ENCODE results near the gene OR2D3.
A peak's percentile ranks its signal among the peaks of the same experiment; 100 is the strongest.
"Not testable (repeated sequence)": the region's sequence is repeated elsewhere in the genome, so short reads cannot be mapped to it uniquely, and the experiment has no call there.

OR2D3 gene

GRCh38 chr11:6927030-6927617, 6.3 kb downstream of the OR2D3 start:
- no peak for DNase-seq (ENCODE audit: low read depth)

GRCh38 chr11:6928916-6929315, 8.1 kb downstream of the OR2D3 start:
- no peak for DNase-seq (ENCODE audit: low read depth)

DNA sequence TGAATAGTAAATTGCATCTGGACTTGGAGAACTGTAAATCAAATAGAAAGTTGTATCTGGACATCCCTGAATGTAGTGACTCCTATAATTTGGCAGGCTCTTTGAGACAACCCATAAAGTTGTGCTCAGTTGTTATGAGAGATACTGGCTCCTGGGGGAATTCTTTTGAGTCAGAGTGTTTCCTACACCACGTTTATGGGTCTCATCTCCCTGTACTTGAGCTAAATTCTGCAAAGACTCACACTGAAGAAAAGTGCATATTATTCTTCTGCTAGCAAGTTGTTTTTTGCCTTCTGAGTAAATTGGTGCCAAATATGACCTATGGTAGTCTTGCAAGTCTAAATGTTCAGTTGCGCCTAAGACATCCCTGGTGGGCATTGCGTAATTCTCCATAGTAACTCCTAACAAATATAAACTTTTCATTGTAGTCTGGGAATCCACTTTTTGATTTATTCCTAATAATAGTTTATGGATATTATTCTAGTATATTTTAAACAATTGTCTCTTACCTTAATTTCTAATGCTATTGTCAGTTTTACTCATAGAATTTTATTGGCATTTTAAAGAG, 10.4 kb downstream of the OR2D3 start:
- no peak for DNase-seq (ENCODE audit: low read depth)

GRCh38 chr11:6932145-6932544, 11.3 kb downstream of the OR2D3 start:
- DNase-seq (ENCODE audit: low read depth), result no peak

GRCh38 chr11:6941970-6942369, 21.2 kb downstream of the OR2D3 start:
- DNase-seq (ENCODE audit: low read depth), result no peak

DNA sequence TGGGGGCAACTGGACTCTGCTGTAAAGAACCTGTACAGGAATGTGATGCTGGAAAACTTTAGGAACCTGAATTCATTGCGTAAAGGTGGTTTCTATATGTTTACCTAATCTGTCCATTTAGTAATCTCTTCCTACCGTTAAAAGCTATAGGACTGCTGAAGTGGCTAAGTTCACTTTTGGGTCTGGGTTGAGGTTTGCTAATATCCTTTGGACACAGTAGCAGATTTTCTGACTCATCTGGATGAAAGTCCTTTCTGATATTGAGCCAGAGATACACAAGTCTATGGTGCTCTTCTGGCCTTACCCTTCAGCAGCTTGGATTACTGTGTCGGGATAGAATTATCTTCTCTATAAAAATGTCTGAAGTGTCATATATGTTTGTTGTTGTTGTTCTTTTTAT, 22.3 kb downstream of the OR2D3 start:
- no peak for DNase-seq (ENCODE audit: low read depth)

DNA sequence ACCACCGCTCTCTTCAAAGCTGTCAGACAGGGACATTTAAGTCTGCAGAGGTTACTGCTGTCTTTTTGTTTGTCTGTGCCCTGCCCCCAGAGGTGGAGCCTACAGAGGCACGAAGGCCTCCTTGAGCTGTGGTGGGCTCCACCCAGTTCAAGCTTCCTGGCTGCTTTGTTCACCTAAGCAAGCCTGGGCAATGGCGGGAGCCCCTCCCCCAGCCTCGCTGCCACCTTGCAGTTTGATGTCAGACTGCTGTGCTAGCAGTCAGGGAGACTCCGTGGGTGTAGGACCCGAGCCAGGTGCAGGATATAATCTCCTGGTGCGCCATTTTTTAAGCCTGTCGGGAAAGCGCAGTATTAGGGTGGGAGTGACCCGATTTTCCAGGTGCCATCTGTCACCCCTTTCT, 33.4 kb downstream of the OR2D3 start:
- not testable (repeated sequence) for DNase-seq (ENCODE audit: low read depth)

DNA sequence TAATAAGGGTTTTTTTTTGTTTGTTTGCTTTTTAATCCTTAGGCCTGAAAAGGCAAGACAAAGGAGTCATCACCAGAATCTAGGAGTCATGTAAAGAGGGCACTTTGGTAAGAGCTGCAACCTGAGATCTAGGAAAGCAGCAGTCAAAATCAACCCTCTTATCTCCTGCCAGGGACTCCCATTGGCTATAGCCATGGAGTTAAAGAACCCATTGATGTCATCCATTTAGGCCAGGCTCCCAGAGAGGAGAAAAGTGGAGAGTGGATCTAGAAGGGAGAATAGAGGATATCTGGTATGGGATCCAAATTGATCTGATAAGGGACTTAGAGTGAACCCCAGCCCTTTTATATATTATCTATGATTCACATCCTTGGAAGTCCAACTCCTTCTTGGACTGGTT, 41.3 kb downstream of the OR2D3 start:
- DNase-seq (ENCODE audit: low read depth), result no peak

GRCh38 chr11:6962673-6963072, 41.9 kb downstream of the OR2D3 start:
- no peak for DNase-seq (ENCODE audit: low read depth)

GRCh38 chr11:6968816-6969215, 48.0 kb downstream of the OR2D3 start:
- DNase-seq (ENCODE audit: low read depth), result peak; percentile 78

DNA sequence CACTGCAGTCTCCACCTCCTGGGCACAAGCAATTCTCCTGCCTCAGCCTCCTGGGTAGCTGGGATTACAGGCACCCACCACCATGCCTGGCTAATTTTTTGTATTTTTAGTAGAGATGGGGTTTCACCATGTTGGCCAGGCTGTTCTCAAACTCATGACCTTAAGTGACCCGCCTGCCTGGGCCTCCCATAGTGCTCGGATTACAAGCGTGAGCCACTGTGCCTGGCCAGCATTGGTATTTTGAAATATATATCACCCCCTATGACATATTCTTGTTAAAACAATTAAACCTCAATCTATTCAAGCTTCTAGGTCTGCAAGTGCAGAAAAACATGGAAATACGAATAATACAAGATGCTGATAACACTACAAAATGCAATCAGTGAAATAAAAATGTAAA, 49.1 kb downstream of the OR2D3 start:
- DNase-seq (ENCODE audit: low read depth), result peak; percentile 45

Data from EH (cell line).